ENCODE measurements around the gene DCLRE1A. TPM values are rescaled to one million over a fixed set of nuclear protein-coding genes. Genes with fewer than 3 reads are reported as not detected.

The DCLRE1A gene
- total RNA-seq, 1 donor from 2014 or later: 7.1 TPM

DNA sequence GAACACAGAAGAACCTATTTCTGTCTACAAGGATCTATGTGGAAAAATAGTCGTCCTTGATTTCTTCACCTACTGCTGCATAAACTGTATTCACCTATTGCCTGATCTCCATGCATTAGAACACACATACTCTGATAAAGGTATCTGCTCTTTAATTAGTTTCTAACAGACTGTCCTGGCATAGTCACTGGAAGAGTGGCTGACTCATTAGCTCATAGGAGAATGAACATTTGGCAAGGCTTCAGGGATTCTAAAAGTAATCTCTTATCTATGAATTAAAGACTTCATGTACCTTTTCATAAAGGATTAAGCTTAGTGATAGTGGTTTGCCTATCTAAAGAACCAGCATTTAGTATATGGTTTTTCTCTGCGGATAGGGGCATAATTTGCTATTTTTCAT, 4.7 kb upstream of the DCLRE1A start:
- Histone ChIP-seq H3K9me3 (no peaks in the 10 kb centered on the region), H3K36me3 (peaks cover 38% of the 10 kb centered on the region), H3K27ac (no peak overlapping the region), H3K27me3 (ENCODE audit: low read depth) (no peaks in the 10 kb centered on the region), H3K4me1 (peaks cover 34% of the 10 kb centered on the region), H3K4me3 (no peak overlapping the region)
- intact Hi-C loops (cut with DNase I): no loop called here
- DNase-seq (no peak), ATAC-seq (no peak)
- TF ChIP-seq, protein P1, sequence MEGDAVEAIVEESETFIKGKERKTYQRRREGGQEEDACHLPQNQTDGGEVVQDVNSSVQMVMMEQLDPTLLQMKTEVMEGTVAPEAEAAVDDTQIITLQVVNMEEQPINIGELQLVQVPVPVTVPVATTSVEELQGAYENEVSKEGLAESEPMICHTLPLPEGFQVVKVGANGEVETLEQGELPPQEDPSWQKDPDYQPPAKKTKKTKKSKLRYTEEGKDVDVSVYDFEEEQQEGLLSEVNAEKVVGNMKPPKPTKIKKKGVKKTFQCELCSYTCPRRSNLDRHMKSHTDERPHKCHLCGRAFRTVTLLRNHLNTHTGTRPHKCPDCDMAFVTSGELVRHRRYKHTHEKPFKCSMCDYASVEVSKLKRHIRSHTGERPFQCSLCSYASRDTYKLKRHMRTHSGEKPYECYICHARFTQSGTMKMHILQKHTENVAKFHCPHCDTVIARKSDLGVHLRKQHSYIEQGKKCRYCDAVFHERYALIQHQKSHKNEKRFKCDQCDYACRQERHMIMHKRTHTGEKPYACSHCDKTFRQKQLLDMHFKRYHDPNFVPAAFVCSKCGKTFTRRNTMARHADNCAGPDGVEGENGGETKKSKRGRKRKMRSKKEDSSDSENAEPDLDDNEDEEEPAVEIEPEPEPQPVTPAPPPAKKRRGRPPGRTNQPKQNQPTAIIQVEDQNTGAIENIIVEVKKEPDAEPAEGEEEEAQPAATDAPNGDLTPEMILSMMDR (IDR thresholded peaks at IDR 0.05): no peak

DNA sequence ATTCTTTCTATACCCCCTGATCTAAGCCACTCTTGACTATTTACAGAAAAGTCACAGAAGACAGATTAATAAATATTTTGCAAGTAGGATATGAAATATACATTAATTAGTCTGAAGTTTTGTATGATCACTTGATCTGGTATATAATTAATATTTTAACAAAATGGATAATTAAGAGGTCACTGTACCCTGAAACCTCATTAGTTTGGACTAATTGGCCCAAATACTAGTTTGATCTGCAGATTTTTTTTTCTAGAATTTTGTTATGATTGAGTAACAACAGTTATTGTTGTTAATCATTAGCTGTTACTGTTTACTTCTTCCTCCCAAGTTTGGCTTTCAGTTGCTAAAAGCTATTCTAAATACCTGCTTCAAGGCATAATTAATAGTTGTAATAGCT, 3.3 kb upstream of the DCLRE1A start:
- no peak overlapping the region for H3K27ac ChIP-seq
- H3K4me1 ChIP-seq: peaks cover 44% of the 10 kb centered on the region
- TF ChIP-seq, protein P1 (IDR thresholded peaks at IDR 0.05): no peak
- H3K27me3 ChIP-seq (ENCODE audit: low read depth): no peaks in the 10 kb centered on the region
- peaks cover 38% of the 10 kb centered on the region for H3K36me3 ChIP-seq
- intact Hi-C loops (cut with DNase I): no loop called here
- H3K4me3 ChIP-seq: no peak overlapping the region
- ATAC-seq (no peak), DNase-seq (no peak)
- H3K9me3 ChIP-seq: no peaks in the 10 kb centered on the region

DNA sequence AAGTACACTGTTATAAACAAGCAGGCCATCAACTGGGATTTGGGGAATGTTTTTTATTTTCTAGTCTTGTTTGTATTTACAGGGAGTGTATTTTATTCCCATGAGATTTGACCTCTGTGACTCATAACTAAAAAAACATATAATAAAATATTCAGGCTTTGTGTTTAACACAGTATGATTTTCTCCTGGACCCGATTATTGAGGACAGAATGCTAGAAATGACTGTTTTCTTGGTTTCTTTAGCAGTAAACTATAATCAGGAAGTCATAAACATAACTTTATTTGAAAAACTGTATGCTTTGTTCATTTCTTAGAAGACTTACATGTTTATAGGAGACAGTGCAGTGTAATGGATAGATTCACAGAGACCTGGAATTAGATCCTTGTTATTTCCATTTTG, 2.7 kb upstream of the DCLRE1A start:
- peaks cover 48% of the 10 kb centered on the region for H3K4me1 ChIP-seq
- peak overlapping the region; percentile 88 for H3K4me3 ChIP-seq
- intact Hi-C loops (cut with DNase I): no loop called here
- no peak for DNase-seq
- no peaks in the 10 kb centered on the region for H3K27me3 ChIP-seq (ENCODE audit: low read depth)
- H3K27ac ChIP-seq: no peak overlapping the region
- TF ChIP-seq, protein P1 (IDR thresholded peaks at IDR 0.05): no peak
- no peaks in the 10 kb centered on the region for H3K9me3 ChIP-seq
- no peak for ATAC-seq
- H3K36me3 ChIP-seq: peaks cover 32% of the 10 kb centered on the region

DNA sequence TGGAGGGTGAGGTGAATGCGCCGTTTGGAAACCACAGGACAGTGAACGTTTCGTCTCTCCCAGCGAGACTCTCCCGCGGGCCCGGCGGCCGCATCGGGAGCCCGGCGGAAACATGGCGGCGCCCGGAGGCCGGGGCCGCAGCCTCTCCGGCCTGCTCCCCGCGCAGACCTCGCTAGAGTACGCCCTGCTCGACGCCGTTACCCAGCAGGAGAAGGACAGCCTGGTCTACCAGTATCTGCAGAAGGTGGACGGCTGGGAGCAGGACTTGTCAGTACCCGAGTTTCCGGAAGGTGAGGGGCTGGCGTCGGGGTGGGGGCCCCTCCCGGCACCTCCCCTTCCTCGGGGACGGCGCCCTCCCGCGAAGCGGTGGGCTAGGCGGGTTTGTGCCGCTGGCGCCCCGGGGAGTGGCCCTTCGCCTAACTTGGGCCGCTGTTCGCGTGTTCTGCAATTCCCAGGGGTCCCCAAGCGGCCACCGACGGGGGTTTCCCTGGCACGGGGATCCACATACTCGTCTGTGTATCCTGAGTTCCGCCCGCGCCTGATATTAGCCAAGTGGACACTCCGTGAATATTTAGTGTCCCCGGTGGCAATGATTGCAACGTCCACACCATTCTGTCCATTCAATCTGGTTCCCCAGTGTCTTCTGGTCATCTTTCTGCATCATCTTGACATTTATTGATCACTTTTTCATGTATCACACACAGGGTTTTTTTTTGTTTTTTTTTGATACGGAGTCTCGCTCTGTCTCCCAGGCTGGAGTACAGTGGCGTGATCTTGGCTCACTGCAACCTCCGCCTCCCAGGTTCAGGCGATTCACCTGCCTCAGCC, 1.1 kb upstream of the DCLRE1A start:
- TF ChIP-seq, protein P1 (IDR thresholded peaks at IDR 0.05): no peak
- peak; percentile 87 to 88 for ATAC-seq
- no peaks in the 10 kb centered on the region for H3K27me3 ChIP-seq (ENCODE audit: low read depth)
- intact Hi-C loops (cut with DNase I): no loop called here
- H3K4me1 ChIP-seq: peaks cover 50% of the 10 kb centered on the region
- peak overlapping the region; percentile 93 for H3K27ac ChIP-seq
- DNase-seq: peak; percentile 65
- no peaks in the 10 kb centered on the region for H3K9me3 ChIP-seq
- H3K36me3 ChIP-seq: peaks cover 16% of the 10 kb centered on the region
- H3K4me3 ChIP-seq: peak overlapping the region; percentile 88

DNA sequence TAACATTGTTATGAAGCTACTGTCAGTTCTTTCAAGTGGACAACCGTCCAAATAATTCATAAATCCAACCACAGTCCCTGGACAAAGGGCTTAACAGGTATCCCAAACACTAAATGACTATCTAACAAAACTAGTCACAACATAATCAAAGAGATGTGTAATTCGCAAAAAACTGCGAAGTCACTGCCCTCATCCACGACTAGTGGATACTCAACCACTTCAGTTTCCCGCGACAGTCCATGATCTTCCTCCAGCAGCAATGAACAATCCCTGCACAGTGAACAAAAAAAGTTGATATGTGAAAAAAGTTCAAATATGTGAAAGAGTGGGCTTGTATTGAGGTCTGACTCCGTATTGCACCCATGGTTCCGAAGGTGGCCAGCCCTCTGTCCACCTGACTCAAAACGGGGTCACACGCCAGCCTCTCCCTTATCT, 287 bp downstream of the DCLRE1A start:
- intact Hi-C loops (cut with DNase I): no loop called here
- Histone ChIP-seq H3K4me3 (peak overlapping the region; percentile 88), H3K9me3 (no peaks in the 10 kb centered on the region), H3K27me3 (ENCODE audit: low read depth) (no peaks in the 10 kb centered on the region), H3K27ac (peak overlapping the region; percentile 93), H3K36me3 (peaks cover 3% of the 10 kb centered on the region), H3K4me1 (peaks cover 49% of the 10 kb centered on the region)
- ATAC-seq (peak in 1 of 2 donors; percentile 60), DNase-seq (no peak)
- TF ChIP-seq, protein P1 (IDR thresholded peaks at IDR 0.05): no peak
